ENCODE data around the gene ZNF700.
"Not testable (repeated sequence)": the region's sequence is repeated elsewhere in the genome, so short reads cannot be mapped to it uniquely, and the experiment has no call there.

GRCh38 chr19:11938383-11938782 is 13.5 kb downstream of the ZNF700 start:
- TF ChIP-seq, protein P1, sequence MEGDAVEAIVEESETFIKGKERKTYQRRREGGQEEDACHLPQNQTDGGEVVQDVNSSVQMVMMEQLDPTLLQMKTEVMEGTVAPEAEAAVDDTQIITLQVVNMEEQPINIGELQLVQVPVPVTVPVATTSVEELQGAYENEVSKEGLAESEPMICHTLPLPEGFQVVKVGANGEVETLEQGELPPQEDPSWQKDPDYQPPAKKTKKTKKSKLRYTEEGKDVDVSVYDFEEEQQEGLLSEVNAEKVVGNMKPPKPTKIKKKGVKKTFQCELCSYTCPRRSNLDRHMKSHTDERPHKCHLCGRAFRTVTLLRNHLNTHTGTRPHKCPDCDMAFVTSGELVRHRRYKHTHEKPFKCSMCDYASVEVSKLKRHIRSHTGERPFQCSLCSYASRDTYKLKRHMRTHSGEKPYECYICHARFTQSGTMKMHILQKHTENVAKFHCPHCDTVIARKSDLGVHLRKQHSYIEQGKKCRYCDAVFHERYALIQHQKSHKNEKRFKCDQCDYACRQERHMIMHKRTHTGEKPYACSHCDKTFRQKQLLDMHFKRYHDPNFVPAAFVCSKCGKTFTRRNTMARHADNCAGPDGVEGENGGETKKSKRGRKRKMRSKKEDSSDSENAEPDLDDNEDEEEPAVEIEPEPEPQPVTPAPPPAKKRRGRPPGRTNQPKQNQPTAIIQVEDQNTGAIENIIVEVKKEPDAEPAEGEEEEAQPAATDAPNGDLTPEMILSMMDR (conservative IDR thresholded peaks at IDR 0.05; ENCODE audit: low read length), result not testable (repeated sequence)
- not testable (repeated sequence) for TF ChIP-seq EZH2phosphoT487 (IDR thresholded peaks at IDR 0.05; ENCODE audit: borderline replicate concordance)
